ENCODE measurements around the gene ZNF79. TPM values are rescaled to one million over a fixed set of nuclear protein-coding genes. Genes with fewer than 3 reads are reported as not detected.
A peak's percentile ranks its signal among the peaks of the same experiment; 100 is the strongest.

ZNF79 gene
- total and polyA plus RNA-seq, 9 of the 15 experiments (the other 6 are each of a cell fraction or from before 2014, with no cell fraction given) = 0.62 to 7.0 (median 4.1) TPM

- ATAC-seq (peak; percentile 67), FAIRE-seq (no peak), DNase-seq (ENCODE audit: extremely low read depth in 1 of 4, low spot score in 3 of 4) (peak in 2 of 4 experiments; percentile 18 to 20)
- CTCF ChIA-PET (ENCODE audit: low intra/inter-chr PET ratio) = no interaction called here
- WGBS (ENCODE audit: insufficient coverage, low coverage, missing lambda C conversion rate) = 3% methylated on average over 13 of the region's 13 CpGs
- intact Hi-C loops (cut with micrococcal nuclease) (no loop called here), in situ Hi-C loops (cut with MboI) (no loop called here)
- H3K4me2 ChIP-seq (ENCODE audit: insufficient read depth, low read length) = no peak overlapping the region
- no peak overlapping the region for H3K4me3 ChIP-seq
- no peak overlapping the region for H3K27ac ChIP-seq (ENCODE audit: extremely low read depth, low read depth, low read length)
- TF ChIP-seq U2AF2 (optimal IDR thresholded peaks at IDR 0.05; ENCODE audit: low read depth, low read length) (no peak), CTCF (IDR thresholded peaks at IDR 0.05 in 2 of 3, conservative IDR thresholded peaks at IDR 0.05 in 1 of 3; ENCODE audit: insufficient read depth in 2 of 3, low read depth in 1 of 3, low read length in 3 of 3) (peak; percentile 29 to 59 (median 44); a peak in 4 of 6 replicates)
- no peaks in the 10 kb centered on the region for H3K9me1 ChIP-seq (ENCODE audit: control insufficient read depth, insufficient read depth, low read length)
- H3K79me2 ChIP-seq (ENCODE audit: control insufficient read depth, insufficient read depth, low read length) = no peaks in the 10 kb centered on the region
- peaks cover 29 to 37% of the 10 kb centered on the region in 2 experiments; a peak in 4 of 5 replicates for H3K27me3 ChIP-seq (ENCODE audit: control insufficient read depth in 2 of 2, insufficient read depth in 2 of 2, low read length in 2 of 2)
- no peaks in the 10 kb centered on the region for H3K4me1 ChIP-seq (replicated peaks in 1 of 2; ENCODE audit: control insufficient read depth in 2 of 2, insufficient read depth in 2 of 2, low read length in 2 of 2)
- H3K9ac ChIP-seq (ENCODE audit: insufficient read depth in 1 of 2, low read depth in 2 of 2, low read length in 2 of 2) = no peak overlapping the region
- H2AFZ ChIP-seq (ENCODE audit: low read depth, low read length) = no peak overlapping the region
- no TSS peak for BruUV-seq (replicated peaks)
- H3K9me3 ChIP-seq (replicated peaks; ENCODE audit: control insufficient read depth, insufficient read depth, low read depth, low read length) = no peaks in the 10 kb centered on the region
- no peaks in the 10 kb centered on the region for H3K36me3 ChIP-seq (ENCODE audit: control insufficient read depth, insufficient read depth, low read length)
- POLR2A ChIA-PET = interaction anchor here (0.5 kb wide), 1 partner anchor 666 kb away, joined by 3 read pairs; no protein-coding TSS in a partner anchor
- peaks cover 4% of the 10 kb centered on the region; the same call in 1 of the 2 replicates for H4K20me1 ChIP-seq (replicated peaks; ENCODE audit: control insufficient read depth, insufficient read depth, low read length)
Measured at GRCh38 chr9:127384901-127385300, 39.3 kb upstream of the ZNF79 start.

GRCh38 chr9:127386249-127386648 lies 37.9 kb upstream of the ZNF79 start:
- DNase-seq (ENCODE audit: extremely low read depth in 1 of 4, low spot score in 3 of 4) = no peak
- Histone ChIP-seq H3K9me1 (ENCODE audit: control insufficient read depth, insufficient read depth, low read length) (no peaks in the 10 kb centered on the region), H3K4me1 (replicated peaks in 1 of 2; ENCODE audit: control insufficient read depth in 2 of 2, insufficient read depth in 2 of 2, low read length in 2 of 2) (peaks cover 0 to 4% of the 10 kb centered on the region in 2 experiments; a peak in 1 of 5 replicates), H4K20me1 (replicated peaks; ENCODE audit: control insufficient read depth, insufficient read depth, low read length) (peaks cover 4% of the 10 kb centered on the region; the same call in 1 of the 2 replicates), H3K27ac (ENCODE audit: extremely low read depth, low read depth, low read length) (no peak overlapping the region), H3K4me2 (ENCODE audit: insufficient read depth, low read length) (no peak overlapping the region), H2AFZ (ENCODE audit: low read depth, low read length) (no peak overlapping the region), H3K36me3 (ENCODE audit: control insufficient read depth, insufficient read depth, low read length) (no peaks in the 10 kb centered on the region), H3K9me3 (replicated peaks; ENCODE audit: control insufficient read depth, insufficient read depth, low read depth, low read length) (no peaks in the 10 kb centered on the region), H3K27me3 (ENCODE audit: control insufficient read depth in 2 of 2, insufficient read depth in 2 of 2, low read length in 2 of 2) (peaks cover 29 to 37% of the 10 kb centered on the region in 2 experiments; a peak in 4 of 5 replicates), H3K79me2 (ENCODE audit: control insufficient read depth, insufficient read depth, low read length) (no peaks in the 10 kb centered on the region), H3K4me3 (no peak overlapping the region), H3K9ac (ENCODE audit: insufficient read depth in 1 of 2, low read depth in 2 of 2, low read length in 2 of 2) (no peak overlapping the region)
- in situ Hi-C loops (cut with MboI) (no loop called here), intact Hi-C loops (cut with micrococcal nuclease) (no loop called here)
- no peak for FAIRE-seq
- WGBS (ENCODE audit: insufficient coverage, low coverage, missing lambda C conversion rate) = 0% methylated on average over 4 of the region's 4 CpGs
- BruUV-seq (replicated peaks) = no TSS peak
- no peak for ATAC-seq
- CTCF ChIA-PET (ENCODE audit: low intra/inter-chr PET ratio) = no interaction called here
- POLR2A ChIA-PET = no interaction called here
- TF ChIP-seq MCM3 (IDR thresholded peaks at IDR 0.05) = no peak
- TF ChIP-seq ZC3H4 (CRISPR knock-in tag; IDR thresholded peaks at IDR 0.05; ENCODE audit: borderline replicate concordance) = no peak
- no peak for TF ChIP-seq E2F6 (IDR thresholded peaks at IDR 0.05; ENCODE audit: borderline replicate concordance in 1 of 2, extremely low read depth in 1 of 2, insufficient read depth in 1 of 2, insufficient read length in 1 of 2, low read depth in 1 of 2, low read length in 1 of 2, poor library complexity in 1 of 2, severe bottlenecking in 1 of 2)
- no peak for TF ChIP-seq ADNP (tag; IDR thresholded peaks at IDR 0.05)
- TF ChIP-seq ZNF518B (CRISPR knock-in tag; IDR thresholded peaks at IDR 0.05) = no peak
- no peak for TF ChIP-seq ZNF408 (CRISPR knock-in tag; IDR thresholded peaks at IDR 0.05; ENCODE audit: low read depth)
